HEK293 (cell line): ENCODE measurements around the gene FCHO2.

Experiments used
- CTCF ChIA-PET: fragments of 350-600 bp; formaldehyde crosslinking; extraction: SDS; loops from one replicate; lab custom pipeline; 2021; ENCODE audit warnings: antibody characterized with exemption; lab: Yijun Ruan, JAX
- POLR2A ChIA-PET: fragments of 300-600 bp; formaldehyde crosslinking; extraction: SDS; loops from one replicate; lab custom pipeline; 2020; ENCODE audit warnings: antibody characterized with exemption, inconsistent platforms; lab: Yijun Ruan, JAX
- H3K27ac ChIP-seq: fragments of 200-500 bp; sonication (Bioruptor generic); 2 replicates; pipeline ENCODE4 v1.5.1; 2014; ENCODE audit warnings: low read depth, low read length, control low read depth, inconsistent platforms; ENCODE audit errors: extremely low read depth
- H3K36me3 ChIP-seq, 2 experiments: fragments of 200-500 bp in 1 of 2; sonication (Bioruptor generic) in 1 of 2; 1 replicate in 1 of 2; 2 replicates in 1 of 2; pipeline ENCODE4 v1.5.1; 2014 to 2017; ENCODE audit warnings: inconsistent platforms in 2 of 2, low read length in 2 of 2; ENCODE audit not compliant: control insufficient read depth in 2 of 2, insufficient read depth in 1 of 2
- H3K4me1 ChIP-seq: fragments of 200-500 bp; sonication (Bioruptor generic); 2 replicates; pipeline ENCODE4 v1.5.1; 2014; ENCODE audit warnings: mild to moderate bottlenecking, low read length, inconsistent platforms; ENCODE audit not compliant: control insufficient read depth, insufficient read depth
- H3K4me3 ChIP-seq: 2 replicates; pipeline ENCODE4 v1.5.1; 2011; ENCODE audit warnings: low read depth, mild to moderate bottlenecking, control low read depth, low read length, moderate library complexity
- H3K9me3 ChIP-seq: fragments of 200-500 bp; sonication (Bioruptor generic); 2 replicates; pipeline ENCODE4 v1.5.1; 2014; ENCODE audit warnings: low read depth, low read length, inconsistent platforms; ENCODE audit not compliant: control insufficient read depth, insufficient read depth
- EGR2 ChIP-seq: fragments of 450-650 bp; formaldehyde crosslinking; IDR thresholded peaks from 2 replicates; pipeline ENCODE4 v1.5.1; 2016; ENCODE audit warnings: low read depth, missing biosample characterization, missing genetic modification characterization
- HIC1 ChIP-seq: fragments of 450-650 bp; formaldehyde crosslinking; IDR thresholded peaks from 2 replicates; pipeline ENCODE4 v1.5.1; 2016; ENCODE audit warnings: missing biosample characterization, missing genetic modification characterization
- OSR2 ChIP-seq: fragments of 450-650 bp; formaldehyde crosslinking; IDR thresholded peaks from 2 replicates; pipeline ENCODE4 v1.5.1; 2016; ENCODE audit warnings: missing biosample characterization, missing genetic modification characterization
- OVOL3 ChIP-seq: fragments of 450-650 bp; formaldehyde crosslinking; IDR thresholded peaks from 2 replicates; pipeline ENCODE4 v1.5.1; 2016; ENCODE audit warnings: missing biosample characterization, missing genetic modification characterization
- PRDM10 ChIP-seq: fragments of 450-650 bp; formaldehyde crosslinking; IDR thresholded peaks from 2 replicates; pipeline ENCODE4 v1.5.1; 2016; ENCODE audit warnings: missing biosample characterization, missing genetic modification characterization
- SP2 ChIP-seq: fragments of 450-650 bp; formaldehyde crosslinking; IDR thresholded peaks from 2 replicates; pipeline ENCODE4 v1.5.1; 2016; ENCODE audit warnings: missing biosample characterization, missing genetic modification characterization
- SP3 ChIP-seq: fragments of 450-650 bp; formaldehyde crosslinking; IDR thresholded peaks from 2 replicates; pipeline ENCODE4 v1.5.1; 2016; ENCODE audit warnings: missing biosample characterization, missing genetic modification characterization
- ZBTB17 ChIP-seq: fragments of 450-650 bp; formaldehyde crosslinking; IDR thresholded peaks from 2 replicates; pipeline ENCODE4 v1.5.1; 2016; ENCODE audit warnings: missing biosample characterization, missing genetic modification characterization
- ZBTB21 ChIP-seq: fragments of 450-650 bp; formaldehyde crosslinking; IDR thresholded peaks from 2 replicates; pipeline ENCODE4 v1.5.1; 2017; ENCODE audit warnings: missing biosample characterization, missing genetic modification characterization
- ZBTB6 ChIP-seq: fragments of 450-650 bp; formaldehyde crosslinking; IDR thresholded peaks from 2 replicates; pipeline ENCODE4 v1.5.1; 2017; ENCODE audit warnings: missing biosample characterization, missing genetic modification characterization
- ZBTB8A ChIP-seq: fragments of 450-650 bp; formaldehyde crosslinking; IDR thresholded peaks from 2 replicates; pipeline ENCODE4 v1.5.1; 2016; ENCODE audit warnings: missing biosample characterization, missing genetic modification characterization
- ZNF549 ChIP-seq: fragments of 450-650 bp; IDR thresholded peaks from 2 replicates; pipeline ENCODE4 v1.5.1; 2018; ENCODE audit warnings: missing biosample characterization, missing genetic modification characterization, mild to moderate bottlenecking, inconsistent platforms, moderate library complexity
- ZNF600 ChIP-seq: fragments of 450-650 bp; formaldehyde crosslinking; IDR thresholded peaks from 2 replicates; pipeline ENCODE4 v1.5.1; 2016; ENCODE audit warnings: missing biosample characterization, missing genetic modification characterization
- ZNF664 ChIP-seq: fragments of 450-650 bp; formaldehyde crosslinking; IDR thresholded peaks from 2 replicates; pipeline ENCODE4 v1.5.1; 2016; ENCODE audit warnings: missing biosample characterization, missing genetic modification characterization
- ZNF747 ChIP-seq: fragments of 450-650 bp; formaldehyde crosslinking; IDR thresholded peaks from 2 replicates; pipeline ENCODE4 v1.5.1; 2016; ENCODE audit warnings: missing biosample characterization, missing genetic modification characterization
- ZNF777 ChIP-seq: fragments of 450-650 bp; formaldehyde crosslinking; IDR thresholded peaks from 2 replicates; pipeline ENCODE4 v1.5.1; 2017; ENCODE audit warnings: missing biosample characterization, missing genetic modification characterization, borderline replicate concordance
- TF ChIP-seq, protein P1 (sequence below): fragments of 450-650 bp; formaldehyde crosslinking; IDR thresholded peaks from 2 replicates; pipeline ENCODE4 v1.5.1; 2016; ENCODE audit warnings: missing biosample characterization, missing genetic modification characterization
- TF ChIP-seq, protein P2 (sequence below): fragments of 450-650 bp; formaldehyde crosslinking; IDR thresholded peaks from 2 replicates; pipeline ENCODE4; 2016; ENCODE audit warnings: missing biosample characterization, missing genetic modification characterization

The FCHO2 gene

DNA sequence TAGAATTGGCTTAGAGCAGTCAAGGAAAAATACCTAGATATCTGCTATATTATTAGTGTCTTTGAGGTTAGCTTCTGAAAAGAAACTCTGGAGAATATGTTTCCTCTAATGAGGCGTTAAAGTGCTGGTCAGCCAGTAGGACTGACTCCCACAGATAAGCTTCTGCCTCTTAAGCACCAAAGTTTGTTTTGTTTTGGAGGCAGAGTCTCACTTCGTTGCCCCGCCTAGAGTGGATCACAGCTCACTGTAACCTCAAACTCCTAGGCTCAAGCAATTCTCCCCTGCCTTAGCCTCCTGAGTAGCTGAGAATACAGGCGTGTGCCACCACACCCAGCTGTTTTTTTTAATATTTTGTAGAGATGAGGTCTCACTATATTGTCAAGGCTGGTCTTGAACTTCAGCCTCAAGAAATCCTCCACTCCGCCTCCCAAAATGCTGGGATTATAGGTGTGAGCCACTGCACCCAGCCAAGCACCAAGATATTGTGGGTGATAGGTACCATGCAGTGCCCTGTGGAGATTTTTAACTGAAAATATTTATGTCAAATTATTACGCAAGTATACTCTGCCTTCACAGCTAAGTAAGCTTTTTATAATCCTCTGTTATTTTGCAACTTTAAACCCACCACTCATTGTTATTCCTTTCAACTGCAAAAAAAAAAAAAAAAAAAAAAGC is 139.9 kb downstream of the FCHO2 start:
- Histone ChIP-seq H3K36me3 (no peaks in the 10 kb centered on the region), H3K27ac (no peak overlapping the region), H3K9me3 (no peaks in the 10 kb centered on the region), H3K4me3 (no peak overlapping the region), H3K4me1 (0 out of 2 replicates have a peak, but pooled peaks cover 2% of the 10 kb centered on the region)
- ChIA-PET POLR2A (interaction anchor here (0.5 to 1.5 kb wide), 2 partner anchors 353 to 736 kb away, joined by 4 read pairs; partner anchors contain the start of gene FOXD1), CTCF (interaction anchor here (0.6 to 4.2 kb wide), 5 partner anchors 12 to 257 kb away, joined by 3 to 13 read pairs (median 3); no protein-coding TSS in a partner anchor)
- TF ChIP-seq PRDM10 (tag by site-specific recombination) (no peak), OSR2 (tag by site-specific recombination) (peak; percentile 57; the same call in 1 of the 2 replicates)

DNA sequence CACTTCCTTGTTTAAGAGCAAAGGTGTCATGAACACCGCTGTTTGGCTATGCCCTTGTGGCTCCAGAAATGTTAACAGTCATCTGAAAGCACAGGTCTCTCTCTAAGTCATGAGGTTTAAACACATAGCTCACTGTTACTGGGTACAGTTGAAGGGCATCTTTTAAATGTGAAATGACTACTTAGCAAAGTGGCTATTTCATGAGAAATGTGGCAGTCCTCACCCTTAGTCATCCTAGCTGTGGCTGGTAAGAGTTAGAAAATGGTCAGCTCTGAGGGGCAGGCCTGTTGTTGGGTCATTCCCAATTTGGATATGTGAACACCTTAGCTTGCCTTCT is 140.4 kb downstream of the FCHO2 start:
- Histone ChIP-seq H3K4me3 (no peak overlapping the region), H3K4me1 (0 out of 2 replicates have a peak, but pooled peaks cover 2% of the 10 kb centered on the region), H3K36me3 (no peaks in the 10 kb centered on the region), H3K27ac (no peak overlapping the region), H3K9me3 (no peaks in the 10 kb centered on the region)
- TF ChIP-seq SP2 (tag by site-specific recombination), result no peak
- no peak for TF ChIP-seq ZNF747
- TF ChIP-seq ZNF664 (tag by site-specific recombination), result no peak
- no peak for TF ChIP-seq ZBTB21 (tag by site-specific recombination)
- no peak for TF ChIP-seq ZBTB8A (tag by site-specific recombination)
- TF ChIP-seq ZNF600 (tag by site-specific recombination), result no peak
- TF ChIP-seq, protein P1, sequence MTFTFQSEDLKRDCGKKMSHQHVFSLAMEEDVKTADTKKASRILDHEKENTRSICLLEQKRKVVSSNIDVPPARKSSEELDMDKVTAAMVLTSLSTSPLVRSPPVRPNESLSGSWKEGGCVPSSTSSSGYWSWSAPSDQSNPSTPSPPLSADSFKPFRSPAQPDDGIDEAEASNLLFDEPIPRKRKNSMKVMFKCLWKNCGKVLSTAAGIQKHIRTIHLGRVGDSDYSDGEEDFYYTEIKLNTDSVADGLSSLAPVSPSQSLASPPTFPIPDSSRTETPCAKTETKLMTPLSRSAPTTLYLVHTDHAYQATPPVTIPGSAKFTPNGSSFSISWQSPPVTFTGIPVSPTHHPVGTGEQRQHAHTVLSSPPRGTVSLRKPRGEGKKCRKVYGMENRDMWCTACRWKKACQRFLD (tag by site-specific recombination), result no peak
- no peak for TF ChIP-seq SP3 (tag by site-specific recombination)
- no peak for TF ChIP-seq HIC1 (tag by site-specific recombination)
- no peak for TF ChIP-seq EGR2
- TF ChIP-seq ZNF549 (tag by site-specific recombination), result no peak
- TF ChIP-seq ZNF777 (tag by site-specific recombination), result no peak
- TF ChIP-seq OVOL3 (tag by site-specific recombination), result no peak
- no peak for TF ChIP-seq ZBTB6
- TF ChIP-seq, protein P2, sequence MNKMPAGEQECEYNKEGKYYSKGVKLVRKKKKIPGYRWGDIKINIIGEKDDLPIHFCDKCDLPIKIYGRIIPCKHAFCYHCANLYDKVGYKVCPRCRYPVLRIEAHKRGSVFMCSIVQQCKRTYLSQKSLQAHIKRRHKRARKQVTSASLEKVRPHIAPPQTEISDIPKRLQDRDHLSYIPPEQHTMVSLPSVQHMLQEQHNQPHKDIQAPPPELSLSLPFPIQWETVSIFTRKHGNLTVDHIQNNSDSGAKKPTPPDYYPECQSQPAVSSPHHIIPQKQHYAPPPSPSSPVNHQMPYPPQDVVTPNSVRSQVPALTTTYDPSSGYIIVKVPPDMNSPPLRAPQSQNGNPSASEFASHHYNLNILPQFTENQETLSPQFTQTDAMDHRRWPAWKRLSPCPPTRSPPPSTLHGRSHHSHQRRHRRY (tag by site-specific recombination), result no peak
- no peak for TF ChIP-seq ZBTB17 (tag by site-specific recombination)
- CTCF ChIA-PET, result interaction anchor here (0.6 to 4.2 kb wide), 4 partner anchors 13 to 140 kb away, joined by 3 to 13 read pairs (median 3); no protein-coding TSS in a partner anchor
- POLR2A ChIA-PET, result interaction anchor here (0.5 kb wide), 1 partner anchor 12 kb away, joined by 3 read pairs; no protein-coding TSS in a partner anchor
